GM23338 (cell line): ENCODE results near the gene ZMYND11. TPM values are rescaled to one million over a fixed set of nuclear protein-coding genes. Genes with fewer than 3 reads are reported as not detected.
"Not testable (repeated sequence)": the region's sequence is repeated elsewhere in the genome, so short reads cannot be mapped to it uniquely, and the experiment has no call there.

Source experiments
- ATAC-seq: fragments of 200-7000 bp; cut with Tn5 transposase; 3 replicates; pipeline ENCODE4 v1.9.1; 2020
- DNase-seq: peaks from one replicate; pipeline ENCODE4 v3.0.0-alpha.2; 2015; ENCODE audit warnings: low spot score
- H2AFZ ChIP-seq: fragments of 200-600 bp; sonication (generic); 2 replicates; pipeline ENCODE4 v1.8.0; 2016; ENCODE audit warnings: antibody characterized with exemption, mild to moderate bottlenecking, moderate library complexity
- H3F3A ChIP-seq: fragments of 200-600 bp; sonication (generic); replicated peaks from 2 replicates; pipeline ENCODE4 v1.8.0; 2017; ENCODE audit warnings: antibody characterized with exemption, mixed run types, low read depth
- H3K27ac ChIP-seq: fragments of 200-600 bp; sonication (generic); 2 replicates; pipeline ENCODE4 v1.6.1; 2016; ENCODE audit warnings: low read depth
- H3K27me3 ChIP-seq: fragments of 200-600 bp; sonication (generic); 2 replicates; pipeline ENCODE4 v1.8.0; 2016; ENCODE audit warnings: mild to moderate bottlenecking, mixed run types, moderate library complexity; ENCODE audit not compliant: insufficient read depth
- H3K36me3 ChIP-seq: fragments of 200-600 bp; sonication (generic); 2 replicates; pipeline ENCODE4 v1.8.0; 2016; ENCODE audit warnings: mild to moderate bottlenecking; ENCODE audit not compliant: insufficient read depth
- H3K4me1 ChIP-seq: fragments of 200-600 bp; sonication (generic); 2 replicates; pipeline ENCODE4 v1.8.0; 2016; ENCODE audit warnings: mild to moderate bottlenecking, moderate library complexity; ENCODE audit not compliant: insufficient read depth
- H3K4me2 ChIP-seq: fragments of 200-600 bp; sonication (generic); 2 replicates; pipeline ENCODE4 v1.7.1; 2017; ENCODE audit warnings: mixed run types
- H3K4me3 ChIP-seq: fragments of 200-600 bp; sonication (generic); 2 replicates; pipeline ENCODE4 v1.6.1; 2016; ENCODE audit warnings: mixed run types
- H3K79me2 ChIP-seq: fragments of 200-600 bp; sonication (generic); replicated peaks from 2 replicates; pipeline ENCODE4 v1.8.0; 2017; ENCODE audit warnings: mild to moderate bottlenecking; ENCODE audit not compliant: insufficient read depth
- H3K9me2 ChIP-seq: fragments of 200-600 bp; sonication (generic); 2 replicates; pipeline ENCODE4 v1.8.0; 2017; ENCODE audit not compliant: insufficient read depth
- H4K20me1 ChIP-seq: fragments of 200-600 bp; sonication (generic); replicated peaks from 2 replicates; pipeline ENCODE4 v1.8.0; 2017; ENCODE audit warnings: mild to moderate bottlenecking; ENCODE audit not compliant: insufficient read depth
- H3K27ac Mint-ChIP-seq: 2 replicates; pipeline ENCODE4 v1.8.0; 2020; ENCODE audit warnings: inconsistent platforms, mild to moderate bottlenecking, moderate library complexity, mixed read lengths
- H3K27me3 Mint-ChIP-seq: 3 replicates; pipeline ENCODE4 v1.8.0; 2022; ENCODE audit warnings: low read depth, mild to moderate bottlenecking, moderate library complexity, mixed read lengths, inconsistent platforms; ENCODE audit not compliant: insufficient read depth, poor library complexity
- H3K36me3 Mint-ChIP-seq: 3 replicates; pipeline ENCODE4 v1.8.0; 2021; ENCODE audit warnings: low read depth, mild to moderate bottlenecking, inconsistent platforms, moderate library complexity, mixed read lengths
- H3K4me1 Mint-ChIP-seq: 3 replicates; pipeline ENCODE4 v1.8.0; 2020; ENCODE audit warnings: mild to moderate bottlenecking, inconsistent platforms, mixed read lengths
- H3K4me3 Mint-ChIP-seq: 3 replicates; pipeline ENCODE4 v1.8.0; 2021; ENCODE audit warnings: moderate library complexity, mild to moderate bottlenecking, inconsistent platforms, mixed read lengths
- H3K9me3 Mint-ChIP-seq: 3 replicates; pipeline ENCODE4 v1.8.0; 2020; ENCODE audit warnings: moderate library complexity, mild to moderate bottlenecking, inconsistent platforms, mixed read lengths
- ETS1 ChIP-seq: IDR thresholded peaks from 2 replicates; pipeline ENCODE4 v1.6.1; 2016; ENCODE audit warnings: antibody characterized with exemption
- EZH2 ChIP-seq: fragments of 200-600 bp; sonication (generic); IDR thresholded peaks from one replicate; pipeline ENCODE4 v1.8.0; 2017; ENCODE audit warnings: antibody characterized with exemption, mild to moderate bottlenecking, low read depth; ENCODE audit not compliant: unreplicated experiment
- JUNB ChIP-seq: IDR thresholded peaks from one replicate; pipeline ENCODE4 v1.6.1; 2016; ENCODE audit warnings: antibody characterized with exemption; ENCODE audit not compliant: unreplicated experiment
- NANOG ChIP-seq: IDR thresholded peaks from 2 replicates; pipeline ENCODE4 v1.6.1; 2016; ENCODE audit warnings: antibody characterized with exemption, borderline replicate concordance
- POLR2AphosphoS5 ChIP-seq: IDR thresholded peaks from 2 replicates; pipeline ENCODE4 v1.6.1; 2016; ENCODE audit warnings: antibody characterized with exemption, low read depth
- REST ChIP-seq: IDR thresholded peaks from one replicate; pipeline ENCODE4 v1.6.1; 2018; ENCODE audit warnings: antibody characterized with exemption; ENCODE audit not compliant: unreplicated experiment
- STAT1 ChIP-seq: IDR thresholded peaks from one replicate; pipeline ENCODE4 v1.6.1; 2016; ENCODE audit warnings: antibody characterized with exemption; ENCODE audit not compliant: unreplicated experiment
- ZNF114 ChIP-seq: fragments of 250-450 bp; sonication (Bioruptor Pico); IDR thresholded peaks from 2 replicates; pipeline ENCODE4 v1.5.0; 2020; ENCODE audit warnings: mild to moderate bottlenecking, moderate library complexity
- ZNF331 ChIP-seq: fragments of 250-450 bp; sonication (Bioruptor Pico); IDR thresholded peaks from 2 replicates; pipeline ENCODE4 v1.5.0; 2020; ENCODE audit warnings: low read depth, mild to moderate bottlenecking, moderate library complexity
- polyA plus RNA-seq: library from polyadenylated mRNA; unstranded; fragments of >200 nt; fragmentation: Nextera tagmentation; extraction: Ambion mirVana; gene quantifications from 2 replicates; pipeline ENCODE4 v1.2.1, GENCODE V29; 2016
- total RNA-seq: library from RNA; depleted of rRNA; stranded (reverse); fragments of >200 nt; shearing (Covaris generic); gene quantifications from 2 replicates; pipeline ENCODE4 v1.2.3, GENCODE V29; 2014

The ZMYND11 gene
- total and polyA plus RNA-seq, 2 experiments from 2014 or later = 8.9 to 16.9 TPM

- Mint-ChIP-seq H3K4me3 (no peak overlapping the region), H3K27me3 (peaks cover 2% of the 10 kb centered on the region), H3K9me3 (no peaks in the 10 kb centered on the region), H3K36me3 (no peaks in the 10 kb centered on the region), H3K27ac (no peak overlapping the region), H3K4me1 (no peaks in the 10 kb centered on the region)
- TF ChIP-seq ZNF331 (CRISPR knock-in tag) (no peak), ETS1 (no peak), ZNF114 (no peak), REST (no peak), EZH2 (no peak), JUNB (no peak), STAT1 (no peak), POLR2AphosphoS5 (no peak), NANOG (no peak)
- Histone ChIP-seq H3K79me2 (no peaks in the 10 kb centered on the region), H3K36me3 (no peaks in the 10 kb centered on the region), H3K4me3 (no peak overlapping the region), H4K20me1 (no peaks in the 10 kb centered on the region), H3K4me2 (no peak overlapping the region), H2AFZ (no peak overlapping the region), H3K4me1 (no peaks in the 10 kb centered on the region), H3F3A (no peaks in the 10 kb centered on the region), H3K9me2 (no peaks in the 10 kb centered on the region), H3K27me3 (no peaks in the 10 kb centered on the region), H3K27ac (no peak overlapping the region)
- DNase-seq = no peak
- ATAC-seq = no peak
Measured at GRCh38 chr10:260819-261429, 125.7 kb downstream of the ZMYND11 start.

GRCh38 chr10:264160-265073, 129.2 kb downstream of the ZMYND11 start:
- H3K4me3 ChIP-seq, H3K4me3 Mint-ChIP-seq, H3K27me3 ChIP-seq, H3K4me2 ChIP-seq, H2AFZ ChIP-seq, DNase-seq, H3K9me3 Mint-ChIP-seq, H3K9me2 ChIP-seq, H4K20me1 ChIP-seq, H3K36me3 Mint-ChIP-seq, H3K27me3 Mint-ChIP-seq, H3F3A ChIP-seq, H3K27ac ChIP-seq, H3K79me2 ChIP-seq, H3K36me3 ChIP-seq, ATAC-seq, H3K27ac Mint-ChIP-seq: not testable (repeated sequence)
- peaks cover 10% of the 10 kb centered on the region; the same call in 1 of the 2 replicates for H3K4me1 ChIP-seq
- H3K4me1 Mint-ChIP-seq = peaks cover 15% of the 10 kb centered on the region

GRCh38 chr10:265074-265440, 129.8 kb downstream of the ZMYND11 start:
- H3K4me3 ChIP-seq, H4K20me1 ChIP-seq, H3K9me3 Mint-ChIP-seq, H3K27ac ChIP-seq, DNase-seq, H3F3A ChIP-seq, H3K4me3 Mint-ChIP-seq, H3K79me2 ChIP-seq, ATAC-seq, H3K27me3 Mint-ChIP-seq, H3K36me3 Mint-ChIP-seq, H2AFZ ChIP-seq, H3K4me2 ChIP-seq, H3K9me2 ChIP-seq, H3K36me3 ChIP-seq, H3K27me3 ChIP-seq, H3K27ac Mint-ChIP-seq: not testable (repeated sequence)
- H3K4me1 ChIP-seq = peaks cover 11% of the 10 kb centered on the region; the same call in 1 of the 2 replicates
- peaks cover 21% of the 10 kb centered on the region for H3K4me1 Mint-ChIP-seq

GRCh38 chr10:265816-266588, 130.7 kb downstream of the ZMYND11 start:
- not testable (repeated sequence) for H3K4me3 Mint-ChIP-seq, H3K9me2 ChIP-seq, H3K79me2 ChIP-seq, H3K9me3 Mint-ChIP-seq, H3K36me3 ChIP-seq, H3K27me3 ChIP-seq, H3K27me3 Mint-ChIP-seq, H2AFZ ChIP-seq, H3F3A ChIP-seq, H3K27ac ChIP-seq, H3K36me3 Mint-ChIP-seq, ATAC-seq, H3K4me3 ChIP-seq, H3K4me2 ChIP-seq, H4K20me1 ChIP-seq, DNase-seq, H3K27ac Mint-ChIP-seq
- H3K4me1 ChIP-seq = peaks cover 11% of the 10 kb centered on the region; the same call in 1 of the 2 replicates
- peaks cover 26% of the 10 kb centered on the region for H3K4me1 Mint-ChIP-seq
